ENCODE results near the gene ADCK1. TPM values are rescaled to one million over a fixed set of nuclear protein-coding genes. Genes with fewer than 3 reads are reported as not detected.
A peak's percentile ranks its signal among the peaks of the same experiment; 100 is the strongest.

ADCK1 gene
- polyA plus RNA-seq, 1 experiment: 4.8 TPM

DNA sequence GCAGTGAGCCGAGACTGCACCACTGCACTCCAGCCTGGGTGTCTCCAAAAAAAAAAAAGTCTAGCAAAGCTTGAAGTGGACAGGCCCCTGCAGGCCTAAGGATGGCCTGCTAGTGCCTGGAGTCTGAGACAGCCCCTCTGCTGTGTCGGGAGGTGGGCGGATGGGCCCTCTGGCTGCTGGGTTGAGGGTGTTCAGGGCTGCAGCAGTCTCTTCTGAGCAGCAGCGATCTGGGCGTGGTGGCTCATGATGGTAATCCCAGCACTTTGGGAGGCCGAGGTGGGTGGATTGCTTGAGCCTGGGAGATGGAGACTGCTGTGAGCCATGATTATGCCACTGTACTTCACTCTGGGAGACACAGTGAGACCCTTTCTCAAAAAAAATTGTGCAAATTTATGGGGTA, 57.0 kb downstream of the ADCK1 start:
- Histone ChIP-seq H3K4me3 (ENCODE audit: low read depth, low read length) (no peak overlapping the region), H3K27me3 (ENCODE audit: control insufficient read depth, insufficient read depth, low read length) (no peaks in the 10 kb centered on the region), H3K27ac (ENCODE audit: low read depth, low read length) (no peak overlapping the region), H3K9me3 (ENCODE audit: control insufficient read depth, insufficient read depth, low read length) (no peaks in the 10 kb centered on the region)
- ChIA-PET POLR2A (no interaction called here), CTCF (no interaction called here)
- TF ChIP-seq, protein P1, sequence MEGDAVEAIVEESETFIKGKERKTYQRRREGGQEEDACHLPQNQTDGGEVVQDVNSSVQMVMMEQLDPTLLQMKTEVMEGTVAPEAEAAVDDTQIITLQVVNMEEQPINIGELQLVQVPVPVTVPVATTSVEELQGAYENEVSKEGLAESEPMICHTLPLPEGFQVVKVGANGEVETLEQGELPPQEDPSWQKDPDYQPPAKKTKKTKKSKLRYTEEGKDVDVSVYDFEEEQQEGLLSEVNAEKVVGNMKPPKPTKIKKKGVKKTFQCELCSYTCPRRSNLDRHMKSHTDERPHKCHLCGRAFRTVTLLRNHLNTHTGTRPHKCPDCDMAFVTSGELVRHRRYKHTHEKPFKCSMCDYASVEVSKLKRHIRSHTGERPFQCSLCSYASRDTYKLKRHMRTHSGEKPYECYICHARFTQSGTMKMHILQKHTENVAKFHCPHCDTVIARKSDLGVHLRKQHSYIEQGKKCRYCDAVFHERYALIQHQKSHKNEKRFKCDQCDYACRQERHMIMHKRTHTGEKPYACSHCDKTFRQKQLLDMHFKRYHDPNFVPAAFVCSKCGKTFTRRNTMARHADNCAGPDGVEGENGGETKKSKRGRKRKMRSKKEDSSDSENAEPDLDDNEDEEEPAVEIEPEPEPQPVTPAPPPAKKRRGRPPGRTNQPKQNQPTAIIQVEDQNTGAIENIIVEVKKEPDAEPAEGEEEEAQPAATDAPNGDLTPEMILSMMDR (IDR thresholded peaks at IDR 0.05; ENCODE audit: low read depth, low read length): no peak
- no peak for DNase-seq (ENCODE audit: low read depth, low spot score)

DNA sequence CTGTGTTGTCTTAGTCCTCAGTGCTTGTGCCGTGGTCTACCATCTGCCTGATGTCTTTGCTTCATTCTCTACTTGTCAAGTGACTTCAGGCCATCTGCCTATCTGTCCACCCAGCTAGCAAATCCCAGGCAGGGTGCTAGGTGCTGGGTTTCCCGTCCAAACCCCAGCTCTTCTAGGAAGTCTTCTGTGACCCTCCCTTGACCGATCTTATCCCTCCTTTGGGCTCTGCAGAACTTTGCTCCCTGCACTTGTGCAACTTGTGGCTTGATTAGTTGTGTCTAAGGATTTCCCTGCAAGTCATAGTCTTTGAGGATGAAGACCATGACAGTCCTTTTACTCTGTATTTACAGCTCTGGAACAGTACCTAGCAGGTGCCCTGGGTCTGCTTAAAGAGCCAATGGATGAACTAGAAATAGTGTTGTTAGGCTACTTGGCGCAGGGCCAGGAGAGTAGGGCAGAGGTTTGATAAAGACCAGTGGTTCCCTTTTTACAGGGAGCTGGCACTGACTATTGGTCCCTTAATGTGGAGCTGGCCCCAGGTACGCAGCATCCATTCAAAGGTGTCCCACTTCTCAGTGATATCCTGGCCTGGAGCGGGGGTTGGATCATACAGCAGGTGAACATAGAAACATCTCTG, 60.1 kb downstream of the ADCK1 start:
- DNase-seq (ENCODE audit: low read depth, low spot score): no peak
- CTCF ChIA-PET: interaction anchor here (0.6 to 3.0 kb wide), 4 partner anchors 7 to 707 kb away, joined by 3 to 35 read pairs (median 8); no protein-coding TSS in a partner anchor
- Histone ChIP-seq H3K27me3 (ENCODE audit: control insufficient read depth, insufficient read depth, low read length) (no peaks in the 10 kb centered on the region), H3K4me3 (ENCODE audit: low read depth, low read length) (no peak overlapping the region), H3K9me3 (ENCODE audit: control insufficient read depth, insufficient read depth, low read length) (no peaks in the 10 kb centered on the region), H3K27ac (ENCODE audit: low read depth, low read length) (no peak overlapping the region)
- TF ChIP-seq, protein P1 (IDR thresholded peaks at IDR 0.05; ENCODE audit: low read depth, low read length): no peak
- POLR2A ChIA-PET: no interaction called here

DNA sequence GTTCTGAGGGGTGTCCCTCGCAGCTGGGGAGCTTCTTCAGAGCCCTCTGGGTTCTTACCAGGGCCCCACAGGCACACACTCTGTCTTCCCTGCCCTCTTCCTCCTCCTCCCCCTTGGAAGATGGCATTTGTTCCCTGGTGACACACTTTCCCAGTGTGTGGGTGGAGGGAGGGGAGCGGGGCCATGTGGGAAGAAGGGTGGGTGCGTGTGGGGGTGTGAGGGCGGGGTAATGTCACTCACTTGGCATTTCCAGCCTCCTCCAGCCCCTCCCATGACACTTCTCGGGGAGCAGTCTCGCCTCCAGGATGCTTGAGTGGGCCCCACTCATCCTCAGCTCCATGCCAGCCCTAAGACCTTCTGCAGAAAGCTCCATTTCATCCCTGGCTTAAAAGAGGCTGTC, 61.3 kb downstream of the ADCK1 start:
- TF ChIP-seq, protein P1 (IDR thresholded peaks at IDR 0.05; ENCODE audit: low read depth, low read length): no peak
- CTCF ChIA-PET: interaction anchor here (0.6 to 3.5 kb wide), 18 partner anchors 8 to 736 kb away, joined by 3 to 35 read pairs (median 5); partner anchors contain the start of gene ADCK1
- Histone ChIP-seq H3K4me3 (ENCODE audit: low read depth, low read length) (no peak overlapping the region), H3K27me3 (ENCODE audit: control insufficient read depth, insufficient read depth, low read length) (no peaks in the 10 kb centered on the region), H3K27ac (ENCODE audit: low read depth, low read length) (no peak overlapping the region), H3K9me3 (ENCODE audit: control insufficient read depth, insufficient read depth, low read length) (no peaks in the 10 kb centered on the region)
- DNase-seq (ENCODE audit: low read depth, low spot score): no peak
- POLR2A ChIA-PET: no interaction called here

DNA sequence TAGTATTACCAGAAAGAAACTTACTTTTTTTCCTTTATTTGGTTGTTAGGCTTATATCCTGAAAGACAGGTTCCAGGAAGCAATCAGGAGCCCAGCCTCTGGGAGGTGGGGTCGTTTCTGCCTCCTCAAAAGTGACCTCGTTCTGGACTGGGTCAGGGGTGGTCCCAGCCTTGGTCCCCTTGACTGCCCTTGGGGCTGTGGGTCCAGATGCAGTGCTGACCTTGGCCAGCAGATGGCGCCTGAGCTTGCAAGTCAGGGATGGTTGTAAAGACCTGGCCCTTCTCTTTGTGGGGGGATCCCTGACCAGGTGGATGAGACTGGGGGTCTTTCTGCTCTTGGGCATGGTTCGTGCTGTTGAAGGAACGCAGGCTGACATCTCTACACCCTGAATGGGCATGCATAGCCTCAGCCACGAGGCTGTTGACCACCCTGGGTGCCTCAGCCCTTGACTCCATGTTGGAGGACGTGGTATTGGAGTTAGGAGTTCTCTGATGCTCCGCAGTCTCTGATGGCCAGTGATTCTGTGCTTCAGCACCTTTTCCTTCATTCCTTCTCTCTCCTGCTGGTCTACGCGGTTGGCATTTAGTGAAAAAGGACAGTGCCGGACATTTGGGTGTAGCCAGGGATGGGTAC, 62.4 kb downstream of the ADCK1 start:
- H3K4me3 ChIP-seq (ENCODE audit: low read depth, low read length): no peak overlapping the region
- no peak overlapping the region for H3K27ac ChIP-seq (ENCODE audit: low read depth, low read length)
- CTCF ChIA-PET: interaction anchor here (0.6 to 3.5 kb wide), 26 partner anchors 8 to 1040 kb away, joined by 3 to 35 read pairs (median 5); partner anchors contain the start of gene ADCK1
- H3K27me3 ChIP-seq (ENCODE audit: control insufficient read depth, insufficient read depth, low read length): no peaks in the 10 kb centered on the region
- TF ChIP-seq, protein P1 (IDR thresholded peaks at IDR 0.05; ENCODE audit: low read depth, low read length): peak; percentile 96
- no peaks in the 10 kb centered on the region for H3K9me3 ChIP-seq (ENCODE audit: control insufficient read depth, insufficient read depth, low read length)
- POLR2A ChIA-PET: no interaction called here
- DNase-seq (ENCODE audit: low read depth, low spot score): peak; percentile 6

DNA sequence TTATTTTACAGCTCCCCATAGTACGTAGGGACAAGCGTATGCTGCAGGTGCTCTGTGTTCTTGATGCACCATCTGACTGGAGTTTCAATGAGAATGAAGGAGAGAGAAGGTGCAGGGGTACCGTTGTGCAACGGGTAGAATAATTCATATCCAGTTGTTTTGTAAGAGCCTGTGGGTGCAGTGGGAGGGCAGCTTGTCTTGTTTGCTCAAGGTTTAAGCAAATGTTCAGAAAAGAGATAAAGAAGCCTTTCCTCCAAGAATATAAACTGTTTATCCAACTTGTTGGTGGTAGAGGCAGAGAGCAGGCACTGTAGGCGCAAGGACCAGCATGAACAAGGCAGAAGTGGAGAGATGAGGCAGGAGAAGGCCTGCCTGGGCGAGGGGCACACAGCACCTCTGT, 64.2 kb downstream of the ADCK1 start:
- H3K27me3 ChIP-seq (ENCODE audit: control insufficient read depth, insufficient read depth, low read length): no peaks in the 10 kb centered on the region
- no peak overlapping the region for H3K27ac ChIP-seq (ENCODE audit: low read depth, low read length)
- POLR2A ChIA-PET: no interaction called here
- no peaks in the 10 kb centered on the region for H3K9me3 ChIP-seq (ENCODE audit: control insufficient read depth, insufficient read depth, low read length)
- H3K4me3 ChIP-seq (ENCODE audit: low read depth, low read length): no peak overlapping the region
- DNase-seq (ENCODE audit: low read depth, low spot score): no peak
- CTCF ChIA-PET: interaction anchor here (0.6 to 3.5 kb wide), 5 partner anchors 10 to 734 kb away, joined by 3 to 17 read pairs (median 6); no protein-coding TSS in a partner anchor
- TF ChIP-seq, protein P1 (IDR thresholded peaks at IDR 0.05; ENCODE audit: low read depth, low read length): no peak

Data from AG04450 (cell line).